Measurements from ENCODE around the gene CCDC148.

CCDC148 gene

GRCh38 chr2:158187908-158188307, 268.6 kb downstream of the CCDC148 start:
- no peak overlapping the region for H3K4me3 ChIP-seq (ENCODE audit: severe bottlenecking)
- no peak for TF ChIP-seq CTCF (IDR thresholded peaks at IDR 0.05; ENCODE audit: poor library complexity, severe bottlenecking)
- DNase-seq (ENCODE audit: low spot score): no peak
- peaks cover 3% of the 10 kb centered on the region for H3K4me1 ChIP-seq (ENCODE audit: insufficient read depth, poor library complexity, severe bottlenecking)
- no peak overlapping the region for H3K27ac ChIP-seq (ENCODE audit: poor library complexity, severe bottlenecking)
- H3K27me3 ChIP-seq (ENCODE audit: insufficient read depth, poor library complexity, severe bottlenecking): no peaks in the 10 kb centered on the region
- H3K9me3 ChIP-seq (ENCODE audit: severe bottlenecking): no peaks in the 10 kb centered on the region
- no peaks in the 10 kb centered on the region for H3K36me3 ChIP-seq (ENCODE audit: low read depth)
- no peak for ATAC-seq (ENCODE audit: low read depth)

GRCh38 chr2:158184556-158185343, 271.8 kb downstream of the CCDC148 start:
- Histone ChIP-seq H3K27me3 (ENCODE audit: insufficient read depth, poor library complexity, severe bottlenecking) (no peaks in the 10 kb centered on the region), H3K9me3 (ENCODE audit: severe bottlenecking) (no peaks in the 10 kb centered on the region), H3K4me3 (ENCODE audit: severe bottlenecking) (no peak overlapping the region), H3K27ac (ENCODE audit: poor library complexity, severe bottlenecking) (no peak overlapping the region), H3K36me3 (ENCODE audit: low read depth) (no peaks in the 10 kb centered on the region), H3K4me1 (ENCODE audit: insufficient read depth, poor library complexity, severe bottlenecking) (no peaks in the 10 kb centered on the region)
- ATAC-seq (ENCODE audit: low read depth) (no peak), DNase-seq (ENCODE audit: low spot score) (no peak)
- TF ChIP-seq CTCF (IDR thresholded peaks at IDR 0.05; ENCODE audit: poor library complexity, severe bottlenecking): no peak

- Histone ChIP-seq H3K36me3 (ENCODE audit: low read depth) (no peaks in the 10 kb centered on the region), H3K27me3 (ENCODE audit: insufficient read depth, poor library complexity, severe bottlenecking) (no peaks in the 10 kb centered on the region)
These were observed 272.6 kb downstream of the CCDC148 start for GRCh38 chr2:158184001-158184400.

GRCh38 chr2:158182676-158183295, 273.8 kb downstream of the CCDC148 start:
- no peak for TF ChIP-seq CTCF (IDR thresholded peaks at IDR 0.05; ENCODE audit: poor library complexity, severe bottlenecking)
- Histone ChIP-seq H3K27ac (ENCODE audit: poor library complexity, severe bottlenecking) (no peak overlapping the region), H3K27me3 (ENCODE audit: insufficient read depth, poor library complexity, severe bottlenecking) (no peaks in the 10 kb centered on the region), H3K4me3 (ENCODE audit: severe bottlenecking) (no peak overlapping the region), H3K36me3 (ENCODE audit: low read depth) (no peaks in the 10 kb centered on the region), H3K4me1 (ENCODE audit: insufficient read depth, poor library complexity, severe bottlenecking) (no peaks in the 10 kb centered on the region), H3K9me3 (ENCODE audit: severe bottlenecking) (no peaks in the 10 kb centered on the region)
- DNase-seq (ENCODE audit: low spot score): no peak
- ATAC-seq (ENCODE audit: low read depth): no peak

More at GRCh38 chr2:158184001-158184400, 272.6 kb downstream of the CCDC148 start:
- ATAC-seq (ENCODE audit: low read depth): no peak
- TF ChIP-seq CTCF (IDR thresholded peaks at IDR 0.05; ENCODE audit: poor library complexity, severe bottlenecking): no peak
- no peak overlapping the region for H3K27ac ChIP-seq (ENCODE audit: poor library complexity, severe bottlenecking)
- no peaks in the 10 kb centered on the region for H3K9me3 ChIP-seq (ENCODE audit: severe bottlenecking)
- DNase-seq (ENCODE audit: low spot score): no peak
- no peaks in the 10 kb centered on the region for H3K4me1 ChIP-seq (ENCODE audit: insufficient read depth, poor library complexity, severe bottlenecking)
- H3K4me3 ChIP-seq (ENCODE audit: severe bottlenecking): no peak overlapping the region

GRCh38 chr2:158181171-158181570, 275.4 kb downstream of the CCDC148 start:
- Histone ChIP-seq H3K36me3 (ENCODE audit: low read depth) (no peaks in the 10 kb centered on the region), H3K27me3 (ENCODE audit: insufficient read depth, poor library complexity, severe bottlenecking) (no peaks in the 10 kb centered on the region), H3K4me1 (ENCODE audit: insufficient read depth, poor library complexity, severe bottlenecking) (no peaks in the 10 kb centered on the region), H3K4me3 (ENCODE audit: severe bottlenecking) (no peak overlapping the region), H3K27ac (ENCODE audit: poor library complexity, severe bottlenecking) (no peak overlapping the region), H3K9me3 (ENCODE audit: severe bottlenecking) (no peaks in the 10 kb centered on the region)
- DNase-seq (ENCODE audit: low spot score) (no peak), ATAC-seq (ENCODE audit: low read depth) (no peak)
- TF ChIP-seq CTCF (IDR thresholded peaks at IDR 0.05; ENCODE audit: poor library complexity, severe bottlenecking): no peak
